ENCODE data around the gene GPR84. TPM values are rescaled to one million over a fixed set of nuclear protein-coding genes. Genes with fewer than 3 reads are reported as not detected.

Gene GPR84
- total RNA-seq, 1 experiment from 2014 or later: not detected

- no peak for DNase-seq (ENCODE audit: low read depth)
Observed at GRCh38 chr12:54374562-54375258, 10.4 kb upstream of the GPR84 start.

- DNase-seq (ENCODE audit: low read depth): peak; percentile 43
Observed at GRCh38 chr12:54373649-54374561, 9.6 kb upstream of the GPR84 start.

GRCh38 chr12:54372113-54372806 lies 8.0 kb upstream of the GPR84 start:
- no peak for DNase-seq (ENCODE audit: low read depth)

GRCh38 chr12:54371328-54372112 lies 7.2 kb upstream of the GPR84 start:
- no peak for DNase-seq (ENCODE audit: low read depth)

DNA sequence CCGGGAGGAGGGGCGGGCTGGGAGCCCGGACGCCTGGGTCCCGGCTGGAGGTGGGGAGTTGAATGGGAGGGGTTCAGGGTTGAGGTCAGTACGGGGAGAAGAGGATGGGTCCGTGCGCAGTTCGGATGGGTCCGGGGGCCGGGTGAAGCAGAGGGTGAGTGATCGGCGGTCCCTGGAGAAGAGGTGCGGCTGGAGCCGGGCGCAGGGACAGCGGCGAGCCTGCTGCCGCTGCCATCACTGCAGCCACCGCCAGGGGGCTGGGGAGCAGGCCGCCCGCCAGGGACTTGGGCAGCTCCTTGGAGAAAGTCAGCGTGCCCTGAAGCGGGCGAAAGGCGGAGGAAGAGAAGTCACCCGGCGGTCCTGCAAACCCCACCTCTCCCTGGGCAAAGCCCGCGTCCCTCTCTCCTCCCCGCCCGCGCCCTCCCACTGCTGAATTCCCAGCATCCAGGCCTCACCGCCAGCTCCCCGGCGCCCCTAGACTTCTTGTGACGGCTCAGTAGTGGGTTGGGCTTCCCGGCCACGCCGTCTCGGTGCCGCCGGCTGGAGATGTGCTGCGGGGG lies 6.0 kb upstream of the GPR84 start:
- DNase-seq (ENCODE audit: low read depth): peak; percentile 77

DNA sequence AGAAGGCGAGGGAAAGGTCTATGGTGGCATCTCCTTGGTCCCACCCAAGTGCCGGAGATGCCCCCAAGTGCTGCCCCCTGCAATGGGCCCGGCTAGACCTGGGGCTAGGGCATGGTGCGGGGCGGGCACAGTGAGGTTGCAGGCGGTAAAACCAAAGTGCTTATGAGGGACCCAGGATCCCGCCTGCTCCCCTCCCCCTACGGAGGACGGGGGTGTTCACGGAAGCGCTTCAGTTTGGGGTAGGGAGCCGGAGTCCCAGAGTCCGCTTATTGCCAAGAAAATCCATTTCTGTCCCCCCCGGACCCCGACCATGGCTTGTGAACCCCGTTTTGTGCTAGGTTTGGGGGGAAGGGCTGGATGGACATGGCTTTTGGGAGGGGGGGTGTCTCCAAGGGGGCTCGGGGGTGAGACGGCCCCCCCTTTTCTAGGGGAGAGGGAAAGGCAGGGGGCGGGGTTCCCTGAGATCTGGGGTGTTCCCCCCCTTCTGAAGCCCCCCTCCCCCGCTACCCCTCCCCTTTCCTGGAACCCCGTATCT lies 5.4 kb upstream of the GPR84 start:
- no peak for DNase-seq (ENCODE audit: low read depth)

DNA sequence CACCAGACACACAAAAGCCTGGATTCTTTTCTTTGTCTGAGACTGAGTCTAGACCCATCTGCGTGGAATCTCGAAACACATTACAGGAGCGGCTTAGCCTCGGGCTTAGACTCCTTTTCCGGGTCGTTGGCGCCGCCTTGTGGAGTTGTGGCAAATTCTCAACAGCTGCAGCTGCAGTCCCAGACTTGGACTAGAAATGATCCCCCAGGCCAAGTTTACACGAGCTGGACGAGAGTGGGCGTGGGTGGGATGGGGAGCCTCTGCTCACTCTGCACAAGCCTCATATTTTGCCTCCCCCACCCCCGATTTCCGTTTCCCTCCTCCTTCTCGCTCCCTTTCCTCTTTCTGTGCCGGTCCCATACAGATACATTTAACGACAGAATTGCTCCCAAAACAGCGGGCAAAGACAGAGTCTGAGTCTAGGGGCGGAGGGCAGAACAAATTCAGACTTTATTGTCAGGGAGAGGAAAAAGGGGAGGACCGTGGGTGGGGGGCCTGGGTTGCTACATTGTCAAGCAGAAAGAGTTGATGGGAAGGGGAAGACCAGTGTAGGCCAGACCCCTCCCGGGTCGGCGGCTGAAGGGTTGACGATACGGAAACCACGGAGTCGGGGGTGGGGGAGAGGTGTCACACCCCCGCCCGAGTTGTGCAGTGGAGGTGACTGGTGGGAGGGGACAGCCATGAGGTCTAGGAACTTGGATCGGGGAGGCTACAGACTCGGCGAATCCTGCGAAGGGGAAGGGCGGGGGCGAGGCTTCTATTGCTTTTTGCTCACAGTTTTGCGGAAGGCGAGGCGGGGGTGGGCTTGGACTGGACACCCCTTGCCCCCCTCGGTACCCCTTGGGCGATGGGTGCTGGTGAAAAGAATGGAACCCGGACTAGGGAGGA lies 4.7 kb upstream of the GPR84 start:
- DNase-seq (ENCODE audit: low read depth): peak; percentile 84

GRCh38 chr12:54368025-54368708 lies 3.9 kb upstream of the GPR84 start:
- DNase-seq (ENCODE audit: low read depth): no peak

DNA sequence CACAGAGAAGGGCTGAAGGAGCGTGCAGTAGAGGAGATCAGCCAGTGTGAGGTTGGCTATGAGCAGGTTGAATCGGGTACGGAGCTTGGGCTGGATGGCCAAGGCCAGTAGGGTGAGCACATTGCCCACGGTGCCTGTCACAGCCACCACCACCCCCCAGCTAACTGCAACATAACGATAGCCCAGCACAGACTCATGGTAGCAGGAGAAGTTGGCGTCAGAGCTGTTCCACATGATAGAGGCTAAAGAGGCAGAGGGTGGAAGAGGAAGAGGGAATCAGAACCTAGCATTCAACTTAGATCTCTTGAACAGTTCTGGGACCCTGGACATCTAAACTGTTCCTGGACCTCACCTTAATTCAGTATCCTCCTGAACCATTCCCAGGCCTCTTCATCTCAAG lies 668 bp downstream of the GPR84 start:
- DNase-seq (ENCODE audit: low read depth): no peak

- no peak for DNase-seq (ENCODE audit: low read depth)
Observed at GRCh38 chr12:54363047-54363446, 1.2 kb downstream of the GPR84 start.

DNA sequence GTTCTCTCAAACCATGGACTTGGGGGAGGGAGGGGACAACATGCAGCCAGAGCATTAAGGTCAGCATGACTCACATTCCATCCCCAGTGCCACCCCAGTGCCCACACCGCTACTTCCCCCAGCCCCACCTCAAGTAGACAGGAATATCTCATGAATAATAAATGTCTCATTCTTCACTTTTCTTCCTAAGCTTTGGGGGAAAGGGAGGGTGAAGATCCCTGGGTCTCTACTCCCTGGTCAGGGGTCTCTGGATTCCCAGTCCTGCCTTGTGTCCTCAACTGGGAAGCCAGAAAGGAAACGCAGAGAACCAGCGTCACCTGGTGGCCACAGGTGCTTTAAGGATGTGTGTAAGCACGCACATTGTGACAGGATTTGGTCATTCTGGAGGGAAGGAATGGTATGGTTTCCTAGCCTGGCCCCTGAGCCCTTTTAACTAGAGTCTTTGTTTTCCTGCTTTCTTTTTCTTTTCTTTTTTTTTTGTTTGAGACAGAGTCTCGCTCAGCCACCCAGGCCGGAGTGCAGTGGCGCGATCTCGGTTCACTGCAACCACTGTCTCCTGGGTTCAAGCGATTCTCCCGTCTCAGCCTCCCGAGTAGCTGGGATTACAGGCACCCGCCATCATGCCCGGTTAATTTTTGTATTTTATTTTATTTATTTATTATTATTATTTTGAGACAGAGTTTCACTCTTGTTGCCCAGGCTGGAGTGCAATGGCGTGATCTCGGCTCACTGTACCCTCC lies 3.4 kb downstream of the GPR84 start:
- DNase-seq (ENCODE audit: low read depth): peak; percentile 84

DNA sequence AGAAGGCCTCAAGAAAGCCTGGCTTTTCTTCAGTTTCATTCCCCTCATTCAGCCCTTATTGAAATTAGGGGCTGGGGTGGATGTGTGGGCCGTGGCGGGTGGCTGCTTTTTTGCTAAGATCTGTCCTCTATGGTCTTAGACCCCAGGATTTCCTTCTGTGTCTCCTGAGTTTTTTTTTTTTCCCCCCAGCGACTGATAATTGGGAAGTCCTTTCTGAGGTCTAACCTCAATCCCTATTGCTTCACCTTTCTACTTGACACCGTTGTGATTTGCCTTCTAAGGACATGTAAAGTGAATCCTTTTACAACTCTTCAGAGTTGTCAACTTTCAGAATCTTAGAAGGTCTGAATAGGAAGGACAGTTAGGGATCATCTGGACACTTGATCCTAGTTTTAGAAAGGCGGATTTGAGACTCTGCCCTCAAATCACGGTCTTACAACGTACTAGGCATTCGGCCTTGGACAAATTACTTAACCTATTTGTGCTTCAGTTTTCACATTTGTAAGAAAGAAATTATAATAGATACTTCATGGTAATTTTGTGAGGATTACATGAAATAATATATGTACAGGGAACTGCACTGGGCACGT lies 4.4 kb downstream of the GPR84 start:
- DNase-seq (ENCODE audit: low read depth): no peak

GRCh38 chr12:54358945-54359761 lies 5.1 kb downstream of the GPR84 start:
- peak; percentile 99 for DNase-seq (ENCODE audit: low read depth)

DNA sequence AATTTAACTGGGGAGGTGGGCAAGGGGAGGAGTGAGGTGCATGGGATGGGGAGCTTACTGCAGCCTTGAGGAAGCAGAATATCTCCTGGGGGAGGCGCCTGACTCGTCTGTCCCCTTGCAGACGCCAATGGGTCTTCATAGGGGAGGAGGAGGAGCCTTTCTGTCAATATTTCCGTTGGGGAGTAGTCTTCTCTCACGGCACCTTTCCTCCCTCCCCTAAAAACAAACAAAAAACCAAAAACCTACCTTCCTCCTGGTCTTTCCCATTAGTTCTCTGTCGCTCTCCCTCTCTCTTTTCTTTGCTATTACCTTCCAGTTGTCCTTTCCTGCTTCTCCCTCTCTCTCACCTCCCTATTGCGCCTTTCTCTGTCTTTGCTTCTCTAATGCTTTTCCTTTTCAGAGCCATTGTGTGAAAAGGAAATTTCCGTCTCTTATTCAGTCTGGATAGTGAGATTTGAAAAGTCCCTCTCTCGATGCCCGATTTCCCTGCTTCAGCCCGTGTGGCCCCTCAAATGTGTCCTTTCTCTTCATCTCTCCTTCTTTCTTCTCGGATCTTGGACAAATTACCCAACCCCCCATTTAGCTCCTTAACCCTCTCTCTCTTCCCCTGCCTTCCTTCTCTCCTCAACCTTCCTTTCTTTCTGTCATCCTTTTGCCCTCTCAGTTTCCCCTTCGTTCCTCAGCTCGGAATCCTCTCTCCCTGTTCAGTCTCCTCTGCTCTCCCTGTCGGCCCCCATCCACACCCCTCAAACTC lies 5.9 kb downstream of the GPR84 start:
- DNase-seq (ENCODE audit: low read depth): no peak

GRCh38 chr12:54357506-54358190 lies 6.6 kb downstream of the GPR84 start:
- no peak for DNase-seq (ENCODE audit: low read depth)

DNA sequence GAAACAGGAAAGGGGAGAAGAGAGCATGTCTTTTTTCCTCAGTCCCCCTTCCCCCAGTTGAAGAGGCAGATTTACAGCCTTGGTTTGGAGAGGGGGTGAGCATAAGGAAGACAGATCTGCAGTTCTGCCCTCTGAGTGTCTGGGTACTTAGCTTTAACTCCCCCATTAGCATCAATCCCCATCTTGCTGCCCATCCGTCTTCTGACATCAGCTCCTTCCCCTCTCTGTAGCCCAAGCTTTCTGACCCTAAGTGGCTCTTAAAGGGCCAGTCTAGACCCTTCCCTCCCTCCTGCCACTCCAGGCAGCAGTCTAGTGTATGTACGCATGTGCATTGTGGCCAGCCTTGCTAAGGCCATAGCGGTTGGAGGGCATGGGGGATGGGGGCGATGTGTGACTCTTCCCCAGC lies 7.3 kb downstream of the GPR84 start:
- DNase-seq (ENCODE audit: low read depth): no peak

Data from M059J (cell line).